ENCODE data around the gene FAT1.
A peak's percentile ranks its signal among the peaks of the same experiment; 100 is the strongest.
"Not testable (repeated sequence)": the region's sequence is repeated elsewhere in the genome, so short reads cannot be mapped to it uniquely, and the experiment has no call there.

FAT1 gene

GRCh38 chr4:186669159-186669731, 54.4 kb downstream of the FAT1 start:
- no peak overlapping the region for H3K4me3 ChIP-seq (ENCODE audit: low read depth, low read length)
- DNase-seq (ENCODE audit: low read depth) = no peak

GRCh38 chr4:186666750-186667149, 56.9 kb downstream of the FAT1 start:
- DNase-seq (ENCODE audit: low read depth) = no peak
- H3K4me3 ChIP-seq (ENCODE audit: low read depth, low read length) = no peak overlapping the region

GRCh38 chr4:186666252-186666651, 57.4 kb downstream of the FAT1 start:
- H3K4me3 ChIP-seq (ENCODE audit: low read depth, low read length) = no peak overlapping the region
- no peak for DNase-seq (ENCODE audit: low read depth)

GRCh38 chr4:186660403-186660802, 63.3 kb downstream of the FAT1 start:
- H3K4me3 ChIP-seq (ENCODE audit: low read depth, low read length) = no peak overlapping the region
- no peak for DNase-seq (ENCODE audit: low read depth)

GRCh38 chr4:186659935-186660334, 63.7 kb downstream of the FAT1 start:
- DNase-seq (ENCODE audit: low read depth) = no peak
- H3K4me3 ChIP-seq (ENCODE audit: low read depth, low read length) = no peak overlapping the region

GRCh38 chr4:186659456-186659855, 64.2 kb downstream of the FAT1 start:
- not testable (repeated sequence) for DNase-seq (ENCODE audit: low read depth); H3K4me3 ChIP-seq (ENCODE audit: low read depth, low read length)

- no peak overlapping the region for H3K4me3 ChIP-seq (ENCODE audit: low read depth, low read length)
- no peak for DNase-seq (ENCODE audit: low read depth)
Measured at GRCh38 chr4:186658657-186659056, 65.0 kb downstream of the FAT1 start.

GRCh38 chr4:186657764-186658163, 65.9 kb downstream of the FAT1 start:
- H3K4me3 ChIP-seq (ENCODE audit: low read depth, low read length) = no peak overlapping the region
- DNase-seq (ENCODE audit: low read depth) = no peak

GRCh38 chr4:186653969-186654368, 69.7 kb downstream of the FAT1 start:
- H3K4me3 ChIP-seq (ENCODE audit: low read depth, low read length) = no peak overlapping the region
- DNase-seq (ENCODE audit: low read depth) = no peak

GRCh38 chr4:186651624-186652023, 72.0 kb downstream of the FAT1 start:
- H3K4me3 ChIP-seq (ENCODE audit: low read depth, low read length) = peak overlapping the region; percentile 0
- DNase-seq (ENCODE audit: low read depth) = no peak

- peak overlapping the region; percentile 0 for H3K4me3 ChIP-seq (ENCODE audit: low read depth, low read length)
- DNase-seq (ENCODE audit: low read depth) = no peak
Measured at GRCh38 chr4:186651181-186651603, 72.5 kb downstream of the FAT1 start.

GRCh38 chr4:186650401-186651180, 73.1 kb downstream of the FAT1 start:
- no peak overlapping the region for H3K4me3 ChIP-seq (ENCODE audit: low read depth, low read length)
- DNase-seq (ENCODE audit: low read depth) = no peak

- no peak for DNase-seq (ENCODE audit: low read depth)
- no peak overlapping the region for H3K4me3 ChIP-seq (ENCODE audit: low read depth, low read length)
Measured at GRCh38 chr4:186647821-186648220, 75.8 kb downstream of the FAT1 start.

GRCh38 chr4:186644737-186645261, 78.9 kb downstream of the FAT1 start:
- no peak overlapping the region for H3K4me3 ChIP-seq (ENCODE audit: low read depth, low read length)
- DNase-seq (ENCODE audit: low read depth) = no peak

- no peak overlapping the region for H3K4me3 ChIP-seq (ENCODE audit: low read depth, low read length)
- no peak for DNase-seq (ENCODE audit: low read depth)
Measured at GRCh38 chr4:186644311-186644638, 79.4 kb downstream of the FAT1 start.

GRCh38 chr4:186643501-186644310, 80.0 kb downstream of the FAT1 start:
- no peak overlapping the region for H3K4me3 ChIP-seq (ENCODE audit: low read depth, low read length)
- peak; percentile 52 for DNase-seq (ENCODE audit: low read depth)

- no peak overlapping the region for H3K4me3 ChIP-seq (ENCODE audit: low read depth, low read length)
- no peak for DNase-seq (ENCODE audit: low read depth)
Measured at GRCh38 chr4:186642998-186643397, 80.7 kb downstream of the FAT1 start.

- no peak overlapping the region for H3K4me3 ChIP-seq (ENCODE audit: low read depth, low read length)
- no peak for DNase-seq (ENCODE audit: low read depth)
Measured at GRCh38 chr4:186642530-186642929, 81.1 kb downstream of the FAT1 start.

- H3K4me3 ChIP-seq (ENCODE audit: low read depth, low read length) = no peak overlapping the region
- DNase-seq (ENCODE audit: low read depth) = no peak
Measured at GRCh38 chr4:186634591-186635128, 89.0 kb downstream of the FAT1 start.

GRCh38 chr4:186633844-186634243, 89.8 kb downstream of the FAT1 start:
- DNase-seq (ENCODE audit: low read depth) = no peak
- H3K4me3 ChIP-seq (ENCODE audit: low read depth, low read length) = no peak overlapping the region
